ENCODE measurements around the gene DIAPH2. TPM values are rescaled to one million over a fixed set of nuclear protein-coding genes. Genes with fewer than 3 reads are reported as not detected.

Gene DIAPH2
- total and polyA plus RNA-seq, 10 donors, result 2.5 to 32.1 (median 17.7) TPM

GRCh38 chrX:97529536-97530200 lies 845.0 kb downstream of the DIAPH2 start:
- no peaks in the 10 kb centered on the region for H3K4me1 ChIP-seq
- WGBS, 5 donors, result 56 to 100% (median 63%) methylated on average over 1 of the region's 1 CpG
- DNase-seq, result no peak

GRCh38 chrX:97531825-97532224 lies 847.2 kb downstream of the DIAPH2 start:
- intact Hi-C loops (cut with DNase I; ENCODE audit: low total_unique reads), result no loop called here
- Histone ChIP-seq H3K36me3 (no peaks in the 10 kb centered on the region), H3K4me1 (no peaks in the 10 kb centered on the region), H3K4me3 (no peak overlapping the region), H3K9me3 (peaks cover 8 to 28% (median 24%) of the 10 kb centered on the region in 8 donors), H3K27ac (no peak overlapping the region), H3K27me3 (replicated peaks in 1 of 7) (no peaks in the 10 kb centered on the region)
- DNase-seq, result no peak
- 87 to 97% (median 93%) methylated on average over 3 of the region's 3 CpGs for WGBS, 5 donors
- TF ChIP-seq POLR2A (IDR thresholded peaks at IDR 0.05) (no peak), POLR2AphosphoS5 (IDR thresholded peaks at IDR 0.05) (no peak), CTCF (IDR thresholded peaks at IDR 0.05 in 8 of 11, conservative IDR thresholded peaks at IDR 0.05 in 3 of 11) (no peak)

More at GRCh38 chrX:97529536-97530200, 845.0 kb downstream of the DIAPH2 start:
- no peak for TF ChIP-seq CTCF (IDR thresholded peaks at IDR 0.05 in 8 of 11, conservative IDR thresholded peaks at IDR 0.05 in 3 of 11)
- TF ChIP-seq POLR2A (IDR thresholded peaks at IDR 0.05), result no peak
- TF ChIP-seq POLR2AphosphoS5 (IDR thresholded peaks at IDR 0.05), result no peak
- intact Hi-C loops (cut with DNase I; ENCODE audit: low total_unique reads), result no loop called here
- Histone ChIP-seq H3K27me3 (replicated peaks in 1 of 7) (no peaks in the 10 kb centered on the region), H3K9me3 (peaks cover 8 to 28% (median 24%) of the 10 kb centered on the region in 8 donors), H3K36me3 (no peaks in the 10 kb centered on the region), H3K27ac (no peak overlapping the region), H3K4me3 (no peak overlapping the region)

GRCh38 chrX:97538745-97539144 lies 854.1 kb downstream of the DIAPH2 start:
- WGBS, 5 donors, result 79 to 93% (median 86%) methylated on average over 3 of the region's 3 CpGs
- intact Hi-C loops (cut with DNase I; ENCODE audit: low total_unique reads), result no loop called here

More at GRCh38 chrX:97538745-97539144, 854.1 kb downstream of the DIAPH2 start:
- H3K4me1 ChIP-seq, result no peaks in the 10 kb centered on the region
- H3K4me3 ChIP-seq, result no peak overlapping the region
- H3K27me3 ChIP-seq (replicated peaks in 1 of 7), result no peaks in the 10 kb centered on the region
- no peaks in the 10 kb centered on the region for H3K9me3 ChIP-seq
- no peak for DNase-seq
- H3K36me3 ChIP-seq, result no peaks in the 10 kb centered on the region
- H3K27ac ChIP-seq, result no peak overlapping the region
- no peak for TF ChIP-seq POLR2A (IDR thresholded peaks at IDR 0.05)
- TF ChIP-seq CTCF (IDR thresholded peaks at IDR 0.05 in 8 of 11, conservative IDR thresholded peaks at IDR 0.05 in 3 of 11), result no peak
- TF ChIP-seq POLR2AphosphoS5 (IDR thresholded peaks at IDR 0.05), result no peak

Measured in spleen (tissue), 11 donors.